ENCODE measurements around the gene IQCE.

DNA sequence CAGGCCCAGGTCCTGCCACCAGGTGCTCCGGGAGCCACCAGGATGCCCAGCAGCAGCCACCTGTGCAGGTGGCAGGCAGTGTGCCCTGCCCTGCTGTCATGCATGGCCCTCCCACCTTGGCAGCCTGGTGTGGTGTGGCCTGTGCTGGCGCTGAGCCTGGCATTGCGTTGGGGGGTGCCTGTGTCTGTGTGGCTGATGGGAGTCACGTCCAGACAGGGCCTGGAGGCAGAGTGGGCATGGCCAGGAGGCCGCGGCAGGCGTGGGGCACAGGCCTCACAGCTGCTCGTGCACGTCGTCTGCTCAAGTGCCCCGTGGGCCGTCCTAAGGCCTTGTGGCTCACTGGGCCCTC, 81.7 kb downstream of the IQCE start:
- TF ChIP-seq POLR2A (IDR thresholded peaks at IDR 0.05; ENCODE audit: low read length) (no peak), GATA1 (IDR thresholded peaks at IDR 0.05; ENCODE audit: low read depth, low read length) (no peak)

Measured in erythroblast (primary cell).